ENCODE results near the gene LRFN3. TPM values are rescaled to one million over a fixed set of nuclear protein-coding genes. Genes with fewer than 3 reads are reported as not detected.

LRFN3 gene
- total RNA-seq, 1 experiment from 2014 or later: 20.6 TPM

DNA sequence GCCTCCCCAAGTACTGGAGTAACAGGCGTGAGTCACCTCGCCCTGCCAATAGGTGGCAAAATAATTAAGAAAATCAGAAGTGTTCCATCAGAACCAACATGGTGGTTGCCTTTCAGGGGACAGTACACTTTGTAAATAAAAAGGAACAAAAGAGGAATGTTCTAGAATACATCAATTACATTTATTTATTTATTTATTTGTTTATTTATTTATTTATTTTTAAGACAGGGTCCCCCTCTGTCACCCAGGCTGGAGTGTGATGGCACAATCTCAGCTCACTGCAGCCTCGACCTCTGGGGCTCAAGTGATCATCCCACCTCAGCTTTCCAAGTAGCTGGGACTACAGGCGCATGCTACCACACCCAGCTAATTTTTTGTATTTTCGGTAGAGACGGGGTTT, 15.2 kb upstream of the LRFN3 start (continued):
- TF ChIP-seq TP53 (CRISPR knock-in tag; IDR thresholded peaks at IDR 0.05) (no peak), RORB (CRISPR knock-in tag; IDR thresholded peaks at IDR 0.05) (no peak), EMX1 (CRISPR knock-in tag; IDR thresholded peaks at IDR 0.05) (no peak), ERG (CRISPR knock-in tag; IDR thresholded peaks at IDR 0.05) (no peak)

DNA sequence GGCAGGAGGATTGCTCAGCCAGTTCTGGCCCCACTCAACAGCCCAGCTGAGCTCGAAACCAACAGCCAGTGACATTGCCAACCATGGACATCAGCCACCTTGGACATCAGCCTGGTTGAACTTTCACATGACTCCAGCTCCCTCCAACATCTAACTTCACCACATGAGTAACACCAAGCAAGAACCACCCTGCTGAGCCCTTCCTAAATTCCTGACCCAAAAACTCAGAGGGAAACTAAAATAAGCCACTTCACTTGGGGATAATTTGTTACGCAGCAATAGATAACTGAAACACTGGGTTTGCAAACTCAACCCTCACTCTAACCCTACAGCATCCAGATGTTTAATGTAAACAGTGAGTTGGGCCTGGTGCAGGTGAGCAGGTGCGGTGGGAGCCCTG, 10.7 kb upstream of the LRFN3 start:
- CTCF ChIA-PET: interaction anchor here (1.2 to 1.3 kb wide), 2 partner anchors 43 to 75 kb away, joined by 3 read pairs; no protein-coding TSS in a partner anchor
- no peak overlapping the region for H3K27ac Mint-ChIP-seq
- ATAC-seq (no peak), DNase-seq (ENCODE audit: low spot score) (no peak)
- H3K27me3 Mint-ChIP-seq (ENCODE audit: low read depth): peaks cover 14% of the 10 kb centered on the region
- TF ChIP-seq KAT7 (CRISPR knock-in tag; IDR thresholded peaks at IDR 0.05; ENCODE audit: borderline replicate concordance) (no peak), HMGA2 (CRISPR knock-in tag; IDR thresholded peaks at IDR 0.05) (no peak), FOXP1 (CRISPR knock-in tag; IDR thresholded peaks at IDR 0.05; ENCODE audit: borderline replicate concordance) (no peak), CREB1 (CRISPR knock-in tag; IDR thresholded peaks at IDR 0.05) (no peak), NFYB (CRISPR knock-in tag; conservative IDR thresholded peaks at IDR 0.05; ENCODE audit: low read depth) (no peak), ZNF396 (CRISPR knock-in tag; IDR thresholded peaks at IDR 0.05; ENCODE audit: borderline replicate concordance) (no peak), ETV6 (CRISPR knock-in tag; IDR thresholded peaks at IDR 0.05) (no peak), SMAD3 (CRISPR knock-in tag; IDR thresholded peaks at IDR 0.05; ENCODE audit: borderline replicate concordance) (no peak)
- H3K4me1 Mint-ChIP-seq: peaks cover 9% of the 10 kb centered on the region
- POLR2A ChIA-PET: no interaction called here
- H3K9me3 Mint-ChIP-seq: peaks cover 14% of the 10 kb centered on the region
- no peak overlapping the region for H3K4me3 Mint-ChIP-seq
- H3K36me3 Mint-ChIP-seq: 0 out of 2 replicates have a peak, but pooled peaks cover 6% of the 10 kb centered on the region

- TF ChIP-seq, protein P1, sequence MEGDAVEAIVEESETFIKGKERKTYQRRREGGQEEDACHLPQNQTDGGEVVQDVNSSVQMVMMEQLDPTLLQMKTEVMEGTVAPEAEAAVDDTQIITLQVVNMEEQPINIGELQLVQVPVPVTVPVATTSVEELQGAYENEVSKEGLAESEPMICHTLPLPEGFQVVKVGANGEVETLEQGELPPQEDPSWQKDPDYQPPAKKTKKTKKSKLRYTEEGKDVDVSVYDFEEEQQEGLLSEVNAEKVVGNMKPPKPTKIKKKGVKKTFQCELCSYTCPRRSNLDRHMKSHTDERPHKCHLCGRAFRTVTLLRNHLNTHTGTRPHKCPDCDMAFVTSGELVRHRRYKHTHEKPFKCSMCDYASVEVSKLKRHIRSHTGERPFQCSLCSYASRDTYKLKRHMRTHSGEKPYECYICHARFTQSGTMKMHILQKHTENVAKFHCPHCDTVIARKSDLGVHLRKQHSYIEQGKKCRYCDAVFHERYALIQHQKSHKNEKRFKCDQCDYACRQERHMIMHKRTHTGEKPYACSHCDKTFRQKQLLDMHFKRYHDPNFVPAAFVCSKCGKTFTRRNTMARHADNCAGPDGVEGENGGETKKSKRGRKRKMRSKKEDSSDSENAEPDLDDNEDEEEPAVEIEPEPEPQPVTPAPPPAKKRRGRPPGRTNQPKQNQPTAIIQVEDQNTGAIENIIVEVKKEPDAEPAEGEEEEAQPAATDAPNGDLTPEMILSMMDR (IDR thresholded peaks at IDR 0.05): no peak
- TF ChIP-seq ARID4B (CRISPR knock-in tag; IDR thresholded peaks at IDR 0.05; ENCODE audit: borderline replicate concordance): no peak
- TF ChIP-seq, protein P2, sequence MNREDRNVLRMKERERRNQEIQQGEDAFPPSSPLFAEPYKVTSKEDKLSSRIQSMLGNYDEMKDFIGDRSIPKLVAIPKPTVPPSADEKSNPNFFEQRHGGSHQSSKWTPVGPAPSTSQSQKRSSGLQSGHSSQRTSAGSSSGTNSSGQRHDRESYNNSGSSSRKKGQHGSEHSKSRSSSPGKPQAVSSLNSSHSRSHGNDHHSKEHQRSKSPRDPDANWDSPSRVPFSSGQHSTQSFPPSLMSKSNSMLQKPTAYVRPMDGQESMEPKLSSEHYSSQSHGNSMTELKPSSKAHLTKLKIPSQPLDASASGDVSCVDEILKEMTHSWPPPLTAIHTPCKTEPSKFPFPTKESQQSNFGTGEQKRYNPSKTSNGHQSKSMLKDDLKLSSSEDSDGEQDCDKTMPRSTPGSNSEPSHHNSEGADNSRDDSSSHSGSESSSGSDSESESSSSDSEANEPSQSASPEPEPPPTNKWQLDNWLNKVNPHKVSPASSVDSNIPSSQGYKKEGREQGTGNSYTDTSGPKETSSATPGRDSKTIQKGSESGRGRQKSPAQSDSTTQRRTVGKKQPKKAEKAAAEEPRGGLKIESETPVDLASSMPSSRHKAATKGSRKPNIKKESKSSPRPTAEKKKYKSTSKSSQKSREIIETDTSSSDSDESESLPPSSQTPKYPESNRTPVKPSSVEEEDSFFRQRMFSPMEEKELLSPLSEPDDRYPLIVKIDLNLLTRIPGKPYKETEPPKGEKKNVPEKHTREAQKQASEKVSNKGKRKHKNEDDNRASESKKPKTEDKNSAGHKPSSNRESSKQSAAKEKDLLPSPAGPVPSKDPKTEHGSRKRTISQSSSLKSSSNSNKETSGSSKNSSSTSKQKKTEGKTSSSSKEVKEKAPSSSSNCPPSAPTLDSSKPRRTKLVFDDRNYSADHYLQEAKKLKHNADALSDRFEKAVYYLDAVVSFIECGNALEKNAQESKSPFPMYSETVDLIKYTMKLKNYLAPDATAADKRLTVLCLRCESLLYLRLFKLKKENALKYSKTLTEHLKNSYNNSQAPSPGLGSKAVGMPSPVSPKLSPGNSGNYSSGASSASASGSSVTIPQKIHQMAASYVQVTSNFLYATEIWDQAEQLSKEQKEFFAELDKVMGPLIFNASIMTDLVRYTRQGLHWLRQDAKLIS (CRISPR knock-in tag; IDR thresholded peaks at IDR 0.05; ENCODE audit: borderline replicate concordance): no peak
- TF ChIP-seq NFYB (CRISPR knock-in tag; conservative IDR thresholded peaks at IDR 0.05; ENCODE audit: low read depth): no peak
- TF ChIP-seq, protein P3, sequence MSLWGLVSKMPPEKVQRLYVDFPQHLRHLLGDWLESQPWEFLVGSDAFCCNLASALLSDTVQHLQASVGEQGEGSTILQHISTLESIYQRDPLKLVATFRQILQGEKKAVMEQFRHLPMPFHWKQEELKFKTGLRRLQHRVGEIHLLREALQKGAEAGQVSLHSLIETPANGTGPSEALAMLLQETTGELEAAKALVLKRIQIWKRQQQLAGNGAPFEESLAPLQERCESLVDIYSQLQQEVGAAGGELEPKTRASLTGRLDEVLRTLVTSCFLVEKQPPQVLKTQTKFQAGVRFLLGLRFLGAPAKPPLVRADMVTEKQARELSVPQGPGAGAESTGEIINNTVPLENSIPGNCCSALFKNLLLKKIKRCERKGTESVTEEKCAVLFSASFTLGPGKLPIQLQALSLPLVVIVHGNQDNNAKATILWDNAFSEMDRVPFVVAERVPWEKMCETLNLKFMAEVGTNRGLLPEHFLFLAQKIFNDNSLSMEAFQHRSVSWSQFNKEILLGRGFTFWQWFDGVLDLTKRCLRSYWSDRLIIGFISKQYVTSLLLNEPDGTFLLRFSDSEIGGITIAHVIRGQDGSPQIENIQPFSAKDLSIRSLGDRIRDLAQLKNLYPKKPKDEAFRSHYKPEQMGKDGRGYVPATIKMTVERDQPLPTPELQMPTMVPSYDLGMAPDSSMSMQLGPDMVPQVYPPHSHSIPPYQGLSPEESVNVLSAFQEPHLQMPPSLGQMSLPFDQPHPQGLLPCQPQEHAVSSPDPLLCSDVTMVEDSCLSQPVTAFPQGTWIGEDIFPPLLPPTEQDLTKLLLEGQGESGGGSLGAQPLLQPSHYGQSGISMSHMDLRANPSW (CRISPR knock-in tag; conservative IDR thresholded peaks at IDR 0.05; ENCODE audit: low read depth): no peak
- no peak for TF ChIP-seq NR1H2 (CRISPR knock-in tag; IDR thresholded peaks at IDR 0.05)
- TF ChIP-seq, protein P4, sequence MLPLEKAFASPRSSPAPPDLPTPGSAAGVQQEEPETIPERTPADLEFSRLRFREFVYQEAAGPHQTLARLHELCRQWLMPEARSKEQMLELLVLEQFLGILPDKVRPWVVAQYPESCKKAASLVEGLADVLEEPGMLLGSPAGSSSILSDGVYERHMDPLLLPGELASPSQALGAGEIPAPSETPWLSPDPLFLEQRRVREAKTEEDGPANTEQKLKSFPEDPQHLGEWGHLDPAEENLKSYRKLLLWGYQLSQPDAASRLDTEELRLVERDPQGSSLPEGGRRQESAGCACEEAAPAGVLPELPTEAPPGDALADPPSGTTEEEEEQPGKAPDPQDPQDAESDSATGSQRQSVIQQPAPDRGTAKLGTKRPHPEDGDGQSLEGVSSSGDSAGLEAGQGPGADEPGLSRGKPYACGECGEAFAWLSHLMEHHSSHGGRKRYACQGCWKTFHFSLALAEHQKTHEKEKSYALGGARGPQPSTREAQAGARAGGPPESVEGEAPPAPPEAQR (CRISPR knock-in tag; IDR thresholded peaks at IDR 0.05): no peak
- POLR2A ChIA-PET: no interaction called here
- H3K27ac Mint-ChIP-seq: no peak overlapping the region
- H3K4me3 Mint-ChIP-seq: no peak overlapping the region
- H3K4me1 Mint-ChIP-seq: peaks cover 21% of the 10 kb centered on the region
- DNase-seq (ENCODE audit: low spot score): no peak
- no peak for ATAC-seq
- peaks cover 14% of the 10 kb centered on the region for H3K27me3 Mint-ChIP-seq (ENCODE audit: low read depth)
- 0 out of 2 replicates have a peak, but pooled peaks cover 6% of the 10 kb centered on the region for H3K36me3 Mint-ChIP-seq
- CTCF ChIA-PET: interaction anchor here (0.9 kb wide), 1 partner anchor 10 kb away, joined by 3 read pairs; no protein-coding TSS in a partner anchor
- H3K9me3 Mint-ChIP-seq: peaks cover 14% of the 10 kb centered on the region
Observed at GRCh38 chr19:35928507-35928906, 7.7 kb upstream of the LRFN3 start.

Measured in WTC11 (cell line).